AG09319 (cell line): ENCODE results near the gene WDFY2.

ENCODE experiments used
- DNase-seq: peaks from one replicate; pipeline ENCODE4 v3.0.0-alpha.2; 2010; ENCODE audit warnings: low read depth; ENCODE audit errors: extremely low read depth
- TF ChIP-seq, protein P1 (sequence below): IDR thresholded peaks from 2 replicates; pipeline ENCODE4 v1.5.1; 2011; ENCODE audit warnings: low read depth, mild to moderate bottlenecking, inconsistent platforms, low read length, moderate library complexity

WDFY2 gene

DNA sequence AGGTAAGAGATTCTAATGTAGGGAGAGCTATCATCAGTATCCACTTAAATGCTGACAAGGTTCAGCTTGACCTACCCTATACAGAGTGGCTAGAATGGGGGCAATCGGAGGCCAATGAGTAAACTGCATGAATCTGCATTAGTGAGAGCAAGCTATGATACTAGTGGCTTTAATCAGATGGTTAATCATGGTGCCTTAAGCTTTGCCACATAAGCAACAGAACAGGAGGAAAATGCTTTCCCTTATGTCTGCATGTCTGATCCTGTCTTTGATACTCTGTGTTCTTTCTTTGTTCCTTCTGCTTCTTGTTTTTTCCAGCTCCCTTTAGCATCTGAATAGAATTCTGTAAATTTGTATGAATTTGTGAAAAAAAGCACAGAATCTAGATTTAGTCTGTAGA lies 91.1 kb downstream of the WDFY2 start:
- no peak for DNase-seq
- TF ChIP-seq, protein P1, sequence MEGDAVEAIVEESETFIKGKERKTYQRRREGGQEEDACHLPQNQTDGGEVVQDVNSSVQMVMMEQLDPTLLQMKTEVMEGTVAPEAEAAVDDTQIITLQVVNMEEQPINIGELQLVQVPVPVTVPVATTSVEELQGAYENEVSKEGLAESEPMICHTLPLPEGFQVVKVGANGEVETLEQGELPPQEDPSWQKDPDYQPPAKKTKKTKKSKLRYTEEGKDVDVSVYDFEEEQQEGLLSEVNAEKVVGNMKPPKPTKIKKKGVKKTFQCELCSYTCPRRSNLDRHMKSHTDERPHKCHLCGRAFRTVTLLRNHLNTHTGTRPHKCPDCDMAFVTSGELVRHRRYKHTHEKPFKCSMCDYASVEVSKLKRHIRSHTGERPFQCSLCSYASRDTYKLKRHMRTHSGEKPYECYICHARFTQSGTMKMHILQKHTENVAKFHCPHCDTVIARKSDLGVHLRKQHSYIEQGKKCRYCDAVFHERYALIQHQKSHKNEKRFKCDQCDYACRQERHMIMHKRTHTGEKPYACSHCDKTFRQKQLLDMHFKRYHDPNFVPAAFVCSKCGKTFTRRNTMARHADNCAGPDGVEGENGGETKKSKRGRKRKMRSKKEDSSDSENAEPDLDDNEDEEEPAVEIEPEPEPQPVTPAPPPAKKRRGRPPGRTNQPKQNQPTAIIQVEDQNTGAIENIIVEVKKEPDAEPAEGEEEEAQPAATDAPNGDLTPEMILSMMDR = no peak

GRCh38 chr13:51675877-51676276 lies 91.6 kb downstream of the WDFY2 start:
- DNase-seq = no peak
- TF ChIP-seq, protein P1 = no peak

GRCh38 chr13:51676739-51677138 lies 92.5 kb downstream of the WDFY2 start:
- TF ChIP-seq, protein P1 = no peak
- DNase-seq = no peak

DNA sequence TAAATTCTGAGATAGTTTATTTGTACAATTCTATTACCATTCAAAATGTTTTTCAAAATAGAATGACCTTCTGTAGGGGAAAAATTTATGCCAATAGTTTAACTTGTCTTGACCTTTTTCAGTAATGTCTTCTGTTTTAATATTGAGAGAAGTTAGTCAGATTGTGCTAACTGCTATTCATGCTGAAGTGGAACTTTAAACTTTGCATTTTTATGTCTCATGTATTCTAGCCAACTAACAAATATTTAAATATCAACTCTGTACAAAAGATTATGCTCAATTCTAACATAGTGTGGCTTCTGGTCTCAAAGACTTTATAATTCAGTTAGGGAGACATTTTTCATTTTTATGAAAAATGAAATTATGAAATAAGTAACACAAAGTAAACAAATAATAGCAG lies 94.2 kb downstream of the WDFY2 start:
- DNase-seq = no peak

DNA sequence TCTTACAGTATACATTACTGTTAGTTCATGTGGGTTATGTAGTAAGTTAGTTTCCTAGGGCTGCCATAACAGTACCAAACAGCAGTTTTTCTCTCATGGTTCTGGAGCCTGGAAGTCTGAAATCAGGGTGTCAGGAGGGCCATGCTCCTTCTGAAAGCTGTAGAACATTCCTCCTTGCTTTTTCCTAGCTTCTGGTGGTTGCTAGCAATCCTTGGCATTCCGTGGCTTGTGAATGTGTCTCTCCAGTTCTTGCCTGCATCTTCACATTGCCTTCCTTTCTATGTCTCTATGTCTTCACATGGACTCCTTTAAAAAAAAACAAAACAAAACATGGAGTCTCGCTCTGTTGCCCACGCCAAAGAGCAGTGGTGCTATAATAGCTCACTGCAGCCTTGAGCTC lies 95.4 kb downstream of the WDFY2 start:
- TF ChIP-seq, protein P1 = no peak
- no peak for DNase-seq

More for the DNA sequence above, 94.2 kb downstream of the WDFY2 start:
- TF ChIP-seq, protein P1 = no peak

- DNase-seq = peak; percentile 7
- TF ChIP-seq, protein P1 = no peak
These were observed 96.9 kb downstream of the WDFY2 start for GRCh38 chr13:51681037-51681678.

DNA sequence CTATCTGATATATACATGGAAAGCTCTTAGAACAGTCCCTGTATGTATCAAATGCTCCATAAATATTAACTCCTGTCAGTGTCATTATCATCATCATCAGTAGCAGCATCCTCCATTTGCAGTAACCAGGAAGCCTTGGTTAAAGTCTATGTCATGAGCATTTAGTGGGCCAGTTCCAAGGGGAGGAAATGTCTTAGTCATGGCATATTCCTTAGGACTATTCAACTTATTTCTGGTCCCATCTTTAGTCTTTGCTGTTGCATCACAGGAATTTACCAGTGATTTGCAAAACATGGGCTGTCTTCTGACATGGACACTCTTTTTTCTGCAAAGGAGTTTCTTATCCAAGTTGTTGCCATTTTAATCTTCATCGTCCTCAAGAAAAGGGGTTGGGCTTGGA lies 98.4 kb downstream of the WDFY2 start:
- no peak for DNase-seq
- TF ChIP-seq, protein P1 = no peak
